AG09319 (cell line): ENCODE results near the gene OR6X1.

Source experiments
- DNase-seq: peaks from one replicate; pipeline ENCODE4 v3.0.0-alpha.2; 2010; ENCODE audit warnings: low read depth; ENCODE audit errors: extremely low read depth
- CTCF ChIP-seq: IDR thresholded peaks from 2 replicates; pipeline ENCODE4 v1.5.1; 2011; ENCODE audit warnings: low read depth, mild to moderate bottlenecking, inconsistent platforms, low read length, moderate library complexity

Gene OR6X1

GRCh38 chr11:123797114-123797513 lies 42.8 kb upstream of the OR6X1 start:
- no peak for TF ChIP-seq CTCF
- no peak for DNase-seq

- TF ChIP-seq CTCF: no peak
- DNase-seq: no peak
These were observed 41.9 kb upstream of the OR6X1 start for GRCh38 chr11:123796226-123796625.

- no peak for TF ChIP-seq CTCF
- DNase-seq: no peak
These were observed 29.2 kb upstream of the OR6X1 start for GRCh38 chr11:123783536-123783935.

GRCh38 chr11:123778511-123778910 lies 24.2 kb upstream of the OR6X1 start:
- TF ChIP-seq CTCF: no peak
- DNase-seq: no peak

- no peak for DNase-seq
These were observed 21.6 kb upstream of the OR6X1 start for GRCh38 chr11:123775715-123776549.

GRCh38 chr11:123775289-123775688 lies 21.0 kb upstream of the OR6X1 start:
- no peak for DNase-seq
- TF ChIP-seq CTCF: no peak

More at GRCh38 chr11:123775715-123776549, 21.6 kb upstream of the OR6X1 start:
- no peak for TF ChIP-seq CTCF

- no peak for TF ChIP-seq CTCF
- no peak for DNase-seq
These were observed 19.6 kb upstream of the OR6X1 start for GRCh38 chr11:123773959-123774358.
